OCI-LY7 (cell line): Measurements from ENCODE around the gene ARTN. TPM values are rescaled to one million over a fixed set of nuclear protein-coding genes. Genes with fewer than 3 reads are reported as not detected.
A peak's percentile ranks its signal among the peaks of the same experiment; 100 is the strongest.

Experiments used
- BruUV-seq: library from RNA; stranded (reverse); fragments of 400-500 nt; replicated peaks from 2 replicates; lab custom pipeline; 2021; lab: Mats Ljungman, UMichigan
- CTCF ChIA-PET: fragments of 300-600 bp; sonication (Branson Sonifier 250); formaldehyde crosslinking; loops from one replicate; lab custom pipeline; 2022; ENCODE audit warnings: antibody characterized with exemption; ENCODE audit not compliant: unreplicated experiment; lab: Charles Lee
- POLR2A ChIA-PET: fragments of 300-600 bp; sonication (Branson Sonifier 250); formaldehyde crosslinking; loops from one replicate; lab custom pipeline; 2022; ENCODE audit warnings: antibody characterized with exemption; lab: Charles Lee
- DNase-seq: peaks from one replicate; pipeline ENCODE4 v3.0.0-alpha.2; 2015; ENCODE audit warnings: low spot score
- H2AFZ ChIP-seq: fragments of 200-600 bp; sonication (generic), shearing (Covaris generic); 2 replicates; pipeline ENCODE4 v1.6.1; 2014; ENCODE audit warnings: mild to moderate bottlenecking, antibody characterized with exemption, low read length, moderate library complexity
- H3K27ac ChIP-seq: fragments of 200-600 bp; sonication (generic); 2 replicates; pipeline ENCODE4 v1.5.1; 2014; ENCODE audit warnings: mixed run types, low read depth, mild to moderate bottlenecking, moderate library complexity, low read length, inconsistent platforms; ENCODE audit not compliant: poor library complexity, severe bottlenecking
- H3K36me3 ChIP-seq: fragments of 200-600 bp; sonication (generic); 2 replicates; pipeline ENCODE4 v1.6.1; 2014; ENCODE audit warnings: mild to moderate bottlenecking, antibody characterized with exemption, low read length, moderate library complexity, mixed read lengths; ENCODE audit not compliant: insufficient read depth
- H3K4me1 ChIP-seq: fragments of 200-600 bp; sonication (generic); 2 replicates; pipeline ENCODE4 v1.5.1; 2014; ENCODE audit warnings: mild to moderate bottlenecking, low read length; ENCODE audit not compliant: insufficient read depth, poor library complexity, severe bottlenecking
- H3K4me2 ChIP-seq: fragments of 200-600 bp; sonication (generic); 2 replicates; pipeline ENCODE4 v1.6.1; 2014; ENCODE audit warnings: mild to moderate bottlenecking, low read length
- H3K4me3 ChIP-seq: fragments of 200-600 bp; sonication (generic); 2 replicates; pipeline ENCODE4 v1.5.1; 2014; ENCODE audit warnings: mild to moderate bottlenecking, low read depth, low read length; ENCODE audit not compliant: poor library complexity, severe bottlenecking
- H3K79me2 ChIP-seq: fragments of 200-600 bp; sonication (generic); 2 replicates; pipeline ENCODE4 v1.6.1; 2016; ENCODE audit warnings: low read depth, mild to moderate bottlenecking, low read length, moderate library complexity, mixed read lengths; ENCODE audit not compliant: insufficient read depth
- H3K9me2 ChIP-seq: fragments of 200-600 bp; sonication (generic); 2 replicates; pipeline ENCODE4 v1.6.1; 2016; ENCODE audit warnings: mild to moderate bottlenecking, low read length, mixed read lengths; ENCODE audit not compliant: insufficient read depth
- H3K9me3 ChIP-seq: fragments of 200-600 bp; sonication (generic); 2 replicates; pipeline ENCODE4 v1.6.1; 2014; ENCODE audit warnings: mild to moderate bottlenecking, mixed run types, low read length, mixed read lengths
- H4K20me1 ChIP-seq: fragments of 200-600 bp; sonication (generic); 2 replicates; pipeline ENCODE4 v1.6.1; 2014; ENCODE audit warnings: mild to moderate bottlenecking, antibody characterized with exemption, low read length, moderate library complexity, mixed read lengths; ENCODE audit not compliant: insufficient read depth
- CTCF ChIP-seq: fragments of 200-600 bp; sonication (generic); conservative IDR thresholded peaks from 2 replicates; pipeline ENCODE4 v1.5.1; 2014; ENCODE audit warnings: mild to moderate bottlenecking, antibody characterized with exemption, low read length, moderate library complexity, mixed read lengths
- EZH2phosphoT487 ChIP-seq: fragments of 200-600 bp; sonication (generic); IDR thresholded peaks from 2 replicates; pipeline ENCODE4 v1.6.1; 2018; ENCODE audit warnings: low read depth, borderline replicate concordance, mild to moderate bottlenecking, mixed run types, antibody characterized with exemption, low read length, moderate library complexity, mixed read lengths
- intact Hi-C: fragments of 100-400 bp; cut with micrococcal nuclease; formaldehyde crosslinking; loops from one replicate; pipeline ENCODE4 v1.10.0; 2022; ENCODE audit not compliant: unreplicated experiment
- total RNA-seq, 2 experiments: library from RNA; depleted of rRNA in 1 of 2; stranded (reverse); fragments of >200 nt in 1 of 2; shearing (Covaris generic) in 1 of 2; gene quantifications; 2 replicates each; pipeline ENCODE4 v1.2.3, GENCODE V29; 2014 to 2022

The ARTN gene
- total RNA-seq, 2 experiments from 2014 or later = 0.44 to 1.2 TPM

GRCh38 chr1:43908858-43909257, 24.7 kb upstream of the ARTN start:
- no peaks in the 10 kb centered on the region for H4K20me1 ChIP-seq
- no peaks in the 10 kb centered on the region for H3K4me1 ChIP-seq
- H3K27ac ChIP-seq = no peak overlapping the region
- H3K4me3 ChIP-seq = no peak overlapping the region
- BruUV-seq = no TSS peak
- H3K4me2 ChIP-seq = no peak overlapping the region
- CTCF ChIA-PET = no interaction called here
- no peak overlapping the region for H2AFZ ChIP-seq
- no peaks in the 10 kb centered on the region for H3K9me2 ChIP-seq
- TF ChIP-seq CTCF (0 out of 2 replicates have a peak, but pooled peaks have one; percentile 25), EZH2phosphoT487 (no peak)
- POLR2A ChIA-PET = no interaction called here
- no peaks in the 10 kb centered on the region for H3K9me3 ChIP-seq
- no peaks in the 10 kb centered on the region for H3K79me2 ChIP-seq
- intact Hi-C loops = no loop called here
- DNase-seq = no peak
- no peaks in the 10 kb centered on the region for H3K36me3 ChIP-seq

GRCh38 chr1:43910343-43910742, 23.3 kb upstream of the ARTN start:
- Histone ChIP-seq H3K9me2 (no peaks in the 10 kb centered on the region), H2AFZ (no peak overlapping the region), H3K4me3 (no peak overlapping the region), H3K79me2 (no peaks in the 10 kb centered on the region), H3K4me1 (no peaks in the 10 kb centered on the region), H3K9me3 (no peaks in the 10 kb centered on the region), H3K4me2 (no peak overlapping the region), H3K27ac (no peak overlapping the region), H4K20me1 (no peaks in the 10 kb centered on the region), H3K36me3 (no peaks in the 10 kb centered on the region)
- no peak for TF ChIP-seq EZH2phosphoT487
- TF ChIP-seq CTCF = 0 out of 2 replicates have a peak, but pooled peaks have one; percentile 20
- intact Hi-C loops = no loop called here
- BruUV-seq = no TSS peak
- CTCF ChIA-PET = no interaction called here
- no peak for DNase-seq
- POLR2A ChIA-PET = no interaction called here

GRCh38 chr1:43912607-43913006, 21.0 kb upstream of the ARTN start:
- TF ChIP-seq CTCF = no peak
- TF ChIP-seq EZH2phosphoT487 = no peak
- Histone ChIP-seq H3K4me3 (no peak overlapping the region), H3K4me2 (no peak overlapping the region), H3K9me3 (no peaks in the 10 kb centered on the region), H4K20me1 (no peaks in the 10 kb centered on the region), H3K4me1 (no peaks in the 10 kb centered on the region), H2AFZ (no peak overlapping the region), H3K36me3 (no peaks in the 10 kb centered on the region), H3K9me2 (no peaks in the 10 kb centered on the region), H3K27ac (no peak overlapping the region), H3K79me2 (no peaks in the 10 kb centered on the region)
- ChIA-PET POLR2A (interaction anchor here (1.0 kb wide), 1 partner anchor 15 kb away, joined by 3 read pairs; no protein-coding TSS in a partner anchor), CTCF (no interaction called here)
- BruUV-seq = no TSS peak
- DNase-seq = no peak
- intact Hi-C loops = no loop called here
